Measurements from ENCODE around the gene C10orf71.

Gene C10orf71

DNA sequence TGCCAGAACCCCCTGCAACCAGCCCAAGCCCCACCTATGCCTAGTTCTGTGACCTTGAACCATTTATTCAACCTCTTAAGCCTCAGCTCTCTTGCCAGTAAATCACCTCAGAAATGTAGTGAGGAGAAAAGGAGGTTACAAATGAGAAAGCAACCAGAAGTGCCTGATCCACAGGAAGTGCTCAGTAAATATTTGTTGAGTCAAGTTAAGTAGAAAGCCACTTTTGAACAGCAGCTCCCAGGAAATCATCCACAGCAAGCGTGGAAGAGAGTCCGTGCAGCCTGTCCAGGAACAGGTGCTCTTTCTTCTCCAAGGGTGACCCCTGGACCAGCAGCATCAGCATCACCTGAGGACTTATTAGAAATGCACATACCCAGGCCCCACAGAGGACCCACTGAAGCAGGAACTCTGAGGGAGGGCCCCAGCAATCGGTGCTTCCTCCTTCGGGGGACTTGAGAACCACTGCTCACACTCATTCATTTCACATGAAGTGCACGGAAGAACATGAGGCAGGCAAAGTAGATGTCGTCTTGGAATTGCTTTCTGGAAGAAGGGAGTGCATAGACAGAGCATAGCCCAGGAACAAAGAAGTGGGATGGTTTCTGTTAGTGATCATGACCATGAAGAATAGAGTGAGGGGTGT, 6.3 kb upstream of the C10orf71 start:
- TF ChIP-seq, protein P1, sequence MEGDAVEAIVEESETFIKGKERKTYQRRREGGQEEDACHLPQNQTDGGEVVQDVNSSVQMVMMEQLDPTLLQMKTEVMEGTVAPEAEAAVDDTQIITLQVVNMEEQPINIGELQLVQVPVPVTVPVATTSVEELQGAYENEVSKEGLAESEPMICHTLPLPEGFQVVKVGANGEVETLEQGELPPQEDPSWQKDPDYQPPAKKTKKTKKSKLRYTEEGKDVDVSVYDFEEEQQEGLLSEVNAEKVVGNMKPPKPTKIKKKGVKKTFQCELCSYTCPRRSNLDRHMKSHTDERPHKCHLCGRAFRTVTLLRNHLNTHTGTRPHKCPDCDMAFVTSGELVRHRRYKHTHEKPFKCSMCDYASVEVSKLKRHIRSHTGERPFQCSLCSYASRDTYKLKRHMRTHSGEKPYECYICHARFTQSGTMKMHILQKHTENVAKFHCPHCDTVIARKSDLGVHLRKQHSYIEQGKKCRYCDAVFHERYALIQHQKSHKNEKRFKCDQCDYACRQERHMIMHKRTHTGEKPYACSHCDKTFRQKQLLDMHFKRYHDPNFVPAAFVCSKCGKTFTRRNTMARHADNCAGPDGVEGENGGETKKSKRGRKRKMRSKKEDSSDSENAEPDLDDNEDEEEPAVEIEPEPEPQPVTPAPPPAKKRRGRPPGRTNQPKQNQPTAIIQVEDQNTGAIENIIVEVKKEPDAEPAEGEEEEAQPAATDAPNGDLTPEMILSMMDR (IDR thresholded peaks at IDR 0.05; ENCODE audit: poor library complexity, severe bottlenecking): no peak
- no peak for ATAC-seq (ENCODE audit: low read depth)
- no peaks in the 10 kb centered on the region for H3K4me1 ChIP-seq (ENCODE audit: insufficient read depth, poor library complexity, severe bottlenecking)

DNA sequence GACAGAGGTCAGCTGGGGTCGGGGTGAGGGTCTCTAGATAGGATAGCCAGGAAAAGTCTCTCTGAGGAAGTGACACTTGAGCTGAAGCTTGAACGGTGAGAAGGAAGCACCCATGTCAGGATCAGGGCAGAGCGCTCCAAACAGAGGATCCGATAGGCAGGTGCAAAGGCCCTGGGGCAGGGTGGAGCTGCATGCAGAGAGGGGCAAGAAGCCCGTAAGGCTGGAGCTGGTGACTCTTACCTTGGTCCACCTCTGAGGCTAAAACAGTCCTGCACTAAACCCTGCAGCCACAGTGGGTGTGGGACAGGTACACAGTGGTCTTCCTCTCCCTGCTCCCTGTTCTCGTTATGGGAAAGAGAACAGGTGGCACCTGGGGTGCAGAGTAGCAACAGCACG, 5.8 kb upstream of the C10orf71 start:
- H3K27me3 ChIP-seq (ENCODE audit: insufficient read depth, poor library complexity, severe bottlenecking): peaks cover 10% of the 10 kb centered on the region
- H3K9me3 ChIP-seq (ENCODE audit: severe bottlenecking): no peaks in the 10 kb centered on the region
- ATAC-seq (ENCODE audit: low read depth) (no peak), DNase-seq (ENCODE audit: low spot score) (no peak)
- no peak overlapping the region for H3K27ac ChIP-seq (ENCODE audit: poor library complexity, severe bottlenecking)
- H3K4me1 ChIP-seq (ENCODE audit: insufficient read depth, poor library complexity, severe bottlenecking): no peaks in the 10 kb centered on the region
- no peaks in the 10 kb centered on the region for H3K36me3 ChIP-seq (ENCODE audit: low read depth)
- H3K4me3 ChIP-seq (ENCODE audit: severe bottlenecking): no peak overlapping the region
- TF ChIP-seq, protein P1 (IDR thresholded peaks at IDR 0.05; ENCODE audit: poor library complexity, severe bottlenecking): no peak

More for the DNA sequence above, 6.3 kb upstream of the C10orf71 start:
- no peak for DNase-seq (ENCODE audit: low spot score)
- no peaks in the 10 kb centered on the region for H3K36me3 ChIP-seq (ENCODE audit: low read depth)
- peaks cover 10% of the 10 kb centered on the region for H3K27me3 ChIP-seq (ENCODE audit: insufficient read depth, poor library complexity, severe bottlenecking)
- H3K4me3 ChIP-seq (ENCODE audit: severe bottlenecking): no peak overlapping the region
- H3K27ac ChIP-seq (ENCODE audit: poor library complexity, severe bottlenecking): no peak overlapping the region
- no peaks in the 10 kb centered on the region for H3K9me3 ChIP-seq (ENCODE audit: severe bottlenecking)

GRCh38 chr10:49294731-49295130, 4.2 kb upstream of the C10orf71 start:
- DNase-seq (ENCODE audit: low spot score): no peak
- no peak for ATAC-seq (ENCODE audit: low read depth)
- TF ChIP-seq, protein P1 (IDR thresholded peaks at IDR 0.05; ENCODE audit: poor library complexity, severe bottlenecking): no peak
- Histone ChIP-seq H3K4me1 (ENCODE audit: insufficient read depth, poor library complexity, severe bottlenecking) (no peaks in the 10 kb centered on the region), H3K27ac (ENCODE audit: poor library complexity, severe bottlenecking) (no peak overlapping the region), H3K27me3 (ENCODE audit: insufficient read depth, poor library complexity, severe bottlenecking) (peaks cover 10% of the 10 kb centered on the region), H3K9me3 (ENCODE audit: severe bottlenecking) (no peaks in the 10 kb centered on the region), H3K4me3 (ENCODE audit: severe bottlenecking) (no peak overlapping the region), H3K36me3 (ENCODE audit: low read depth) (no peaks in the 10 kb centered on the region)

DNA sequence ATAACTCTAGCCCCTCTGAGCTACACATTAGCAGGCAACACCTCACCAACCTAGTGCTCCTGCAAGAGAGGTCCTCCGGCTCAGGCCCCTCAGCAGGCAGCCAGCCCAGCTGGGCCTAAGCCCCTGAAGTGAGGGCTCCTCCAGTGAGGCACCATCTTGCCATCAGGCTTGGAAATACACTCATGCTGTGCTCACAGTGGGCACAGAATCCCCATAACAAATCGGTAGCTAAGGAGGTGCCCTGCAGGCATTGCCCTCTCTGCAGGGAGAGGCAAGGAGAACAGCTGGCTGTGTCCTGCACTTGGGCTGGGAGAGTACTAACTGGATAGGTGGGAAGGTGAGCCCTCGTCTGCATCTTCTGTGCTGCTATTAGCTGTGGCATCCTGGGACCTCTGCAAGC, 3.7 kb upstream of the C10orf71 start:
- TF ChIP-seq, protein P1 (IDR thresholded peaks at IDR 0.05; ENCODE audit: poor library complexity, severe bottlenecking): no peak
- ATAC-seq (ENCODE audit: low read depth) (no peak), DNase-seq (ENCODE audit: low spot score) (no peak)
- Histone ChIP-seq H3K27me3 (ENCODE audit: insufficient read depth, poor library complexity, severe bottlenecking) (peaks cover 10% of the 10 kb centered on the region), H3K4me3 (ENCODE audit: severe bottlenecking) (no peak overlapping the region), H3K36me3 (ENCODE audit: low read depth) (no peaks in the 10 kb centered on the region), H3K4me1 (ENCODE audit: insufficient read depth, poor library complexity, severe bottlenecking) (no peaks in the 10 kb centered on the region), H3K27ac (ENCODE audit: poor library complexity, severe bottlenecking) (no peak overlapping the region), H3K9me3 (ENCODE audit: severe bottlenecking) (no peaks in the 10 kb centered on the region)

DNA sequence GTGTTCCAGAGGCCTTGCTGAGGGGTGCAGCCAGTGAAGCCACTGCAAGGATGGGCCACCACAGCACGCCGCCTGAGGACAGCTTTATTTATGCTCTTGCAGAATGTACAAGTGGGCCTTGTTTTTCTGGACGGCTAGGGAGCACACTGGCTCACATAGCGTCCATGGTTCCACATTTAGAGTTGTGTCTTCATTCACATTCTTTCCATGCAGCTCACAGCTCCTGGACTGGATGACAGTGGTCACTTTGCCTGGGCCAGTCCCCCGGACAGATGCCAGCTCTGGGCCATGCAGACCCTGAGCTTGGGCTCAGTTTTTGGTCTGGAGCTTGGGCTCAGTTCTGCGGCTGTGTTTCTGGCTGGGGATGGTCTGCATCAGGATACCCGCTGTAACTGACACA, 2.6 kb upstream of the C10orf71 start:
- no peak overlapping the region for H3K4me3 ChIP-seq (ENCODE audit: severe bottlenecking)
- no peaks in the 10 kb centered on the region for H3K36me3 ChIP-seq (ENCODE audit: low read depth)
- H3K27me3 ChIP-seq (ENCODE audit: insufficient read depth, poor library complexity, severe bottlenecking): peaks cover 4% of the 10 kb centered on the region
- H3K9me3 ChIP-seq (ENCODE audit: severe bottlenecking): no peaks in the 10 kb centered on the region
- H3K4me1 ChIP-seq (ENCODE audit: insufficient read depth, poor library complexity, severe bottlenecking): no peaks in the 10 kb centered on the region
- H3K27ac ChIP-seq (ENCODE audit: poor library complexity, severe bottlenecking): no peak overlapping the region
- TF ChIP-seq, protein P1 (IDR thresholded peaks at IDR 0.05; ENCODE audit: poor library complexity, severe bottlenecking): no peak
- DNase-seq (ENCODE audit: low spot score) (no peak), ATAC-seq (ENCODE audit: low read depth) (no peak)
